Retinal pigment epithelial cell (primary cell): ENCODE measurements around the gene MLIP.

Experiments
- DNase-seq: peaks from one replicate; pipeline ENCODE4 v3.0.0-alpha.2; 2010; ENCODE audit warnings: low read depth
- H3K4me3 ChIP-seq: 2 replicates; pipeline ENCODE4 v1.5.1; 2011; ENCODE audit warnings: mild to moderate bottlenecking, low read length, control low read depth, moderate library complexity
- TF ChIP-seq, protein P1 (sequence below): conservative IDR thresholded peaks from 2 replicates; pipeline ENCODE4 v1.5.1; 2011; ENCODE audit warnings: low read depth, low read length, control low read depth, inconsistent platforms

Gene MLIP

DNA sequence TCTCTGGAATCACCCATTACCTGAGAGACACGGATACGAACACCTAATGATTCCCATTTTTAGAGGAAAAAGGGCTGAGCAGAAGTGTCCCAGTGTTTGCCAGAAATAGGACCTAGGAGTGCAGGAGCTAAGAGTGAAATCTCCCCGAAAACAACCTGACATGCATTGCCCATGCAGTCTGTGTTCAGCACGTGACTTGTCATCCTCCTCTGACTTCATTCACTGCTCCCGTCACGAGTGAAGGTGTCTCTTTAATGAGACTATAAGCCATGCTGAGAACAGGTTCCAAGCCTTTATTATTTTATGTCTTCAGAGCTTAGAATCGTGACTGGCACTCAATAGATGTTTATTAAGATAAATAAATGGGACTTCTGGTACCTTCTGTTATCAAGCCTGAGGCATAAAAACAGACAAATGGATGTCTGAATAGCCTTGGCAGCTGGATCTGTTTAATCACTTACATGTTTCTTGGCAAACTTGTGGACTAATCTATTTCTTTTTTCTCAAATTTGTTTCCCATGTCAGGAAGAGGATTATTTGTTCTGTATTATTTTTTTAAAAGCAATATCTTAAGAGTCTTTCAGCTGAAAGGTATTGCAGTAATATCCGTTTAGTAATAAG is 3.7 kb upstream of the MLIP start:
- no peak for DNase-seq
- no peak overlapping the region for H3K4me3 ChIP-seq
- TF ChIP-seq, protein P1, sequence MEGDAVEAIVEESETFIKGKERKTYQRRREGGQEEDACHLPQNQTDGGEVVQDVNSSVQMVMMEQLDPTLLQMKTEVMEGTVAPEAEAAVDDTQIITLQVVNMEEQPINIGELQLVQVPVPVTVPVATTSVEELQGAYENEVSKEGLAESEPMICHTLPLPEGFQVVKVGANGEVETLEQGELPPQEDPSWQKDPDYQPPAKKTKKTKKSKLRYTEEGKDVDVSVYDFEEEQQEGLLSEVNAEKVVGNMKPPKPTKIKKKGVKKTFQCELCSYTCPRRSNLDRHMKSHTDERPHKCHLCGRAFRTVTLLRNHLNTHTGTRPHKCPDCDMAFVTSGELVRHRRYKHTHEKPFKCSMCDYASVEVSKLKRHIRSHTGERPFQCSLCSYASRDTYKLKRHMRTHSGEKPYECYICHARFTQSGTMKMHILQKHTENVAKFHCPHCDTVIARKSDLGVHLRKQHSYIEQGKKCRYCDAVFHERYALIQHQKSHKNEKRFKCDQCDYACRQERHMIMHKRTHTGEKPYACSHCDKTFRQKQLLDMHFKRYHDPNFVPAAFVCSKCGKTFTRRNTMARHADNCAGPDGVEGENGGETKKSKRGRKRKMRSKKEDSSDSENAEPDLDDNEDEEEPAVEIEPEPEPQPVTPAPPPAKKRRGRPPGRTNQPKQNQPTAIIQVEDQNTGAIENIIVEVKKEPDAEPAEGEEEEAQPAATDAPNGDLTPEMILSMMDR, result no peak

DNA sequence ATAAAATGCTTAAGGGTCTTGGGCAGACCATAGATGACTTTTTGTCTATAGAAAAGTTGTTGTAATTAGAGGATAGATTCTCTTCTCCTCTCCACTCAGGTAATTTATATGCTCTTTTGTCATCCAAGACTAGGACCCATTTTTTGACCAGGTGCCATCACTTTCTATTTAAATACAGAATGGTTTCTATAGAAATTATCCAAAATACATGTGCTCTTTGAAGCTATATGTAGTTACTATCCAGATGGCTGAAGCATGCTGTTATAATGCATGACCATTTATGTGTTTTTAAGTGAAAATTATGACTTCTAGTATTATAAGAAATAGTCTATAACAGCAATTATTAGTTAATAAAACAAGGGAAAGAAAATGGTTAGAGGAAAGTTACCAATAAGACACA is 3.0 kb upstream of the MLIP start:
- no peak overlapping the region for H3K4me3 ChIP-seq

DNA sequence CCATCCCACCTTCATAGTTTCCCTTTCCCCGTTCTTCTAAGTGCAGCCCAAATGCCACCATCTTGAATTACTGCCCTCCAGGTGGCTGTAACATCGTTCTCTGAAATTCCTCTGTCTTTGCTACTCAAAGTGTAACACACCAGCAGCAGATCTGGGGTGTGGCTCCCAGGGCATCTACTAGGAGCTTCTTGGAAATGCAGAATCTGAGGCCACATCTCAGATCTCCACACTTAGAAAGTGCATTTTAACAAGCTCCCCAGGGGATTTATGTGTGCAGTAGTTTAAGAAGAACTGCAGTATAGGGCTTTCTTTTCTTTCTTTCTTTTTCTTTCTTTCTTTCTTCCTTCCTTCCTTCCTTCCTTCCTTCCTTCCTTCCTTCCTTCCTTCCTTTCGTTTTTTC is 1.7 kb upstream of the MLIP start:
- H3K4me3 ChIP-seq, result no peak overlapping the region
- TF ChIP-seq, protein P1, result no peak
- no peak for DNase-seq

More for the DNA sequence above, 3.0 kb upstream of the MLIP start:
- no peak for DNase-seq
- TF ChIP-seq, protein P1, result no peak

DNA sequence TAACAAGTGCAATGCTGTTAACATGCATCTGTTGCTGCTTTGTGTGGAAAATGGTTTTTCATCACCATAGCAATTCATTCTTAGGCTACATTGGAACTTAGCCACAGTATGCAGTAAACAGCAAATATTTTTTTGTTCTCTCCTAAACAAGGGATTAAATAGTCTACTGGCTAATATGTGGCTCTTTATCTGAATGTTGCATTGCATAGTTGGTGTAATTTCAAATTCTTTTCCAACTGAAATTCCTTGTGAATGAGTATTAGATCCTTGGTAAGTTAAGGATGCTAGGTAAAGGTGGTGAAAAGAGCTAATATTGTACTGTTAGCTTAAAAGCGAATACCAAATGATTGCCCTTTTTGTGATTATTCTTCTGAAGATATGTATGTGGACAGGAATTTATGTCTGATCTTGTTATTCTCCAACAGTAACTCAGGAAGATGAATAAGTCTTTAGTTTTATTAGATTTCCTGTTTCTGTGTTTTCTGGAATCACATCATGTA is 958 bp downstream of the MLIP start:
- no peak overlapping the region for H3K4me3 ChIP-seq
- peak; percentile 96 for DNase-seq
- TF ChIP-seq, protein P1, result no peak

DNA sequence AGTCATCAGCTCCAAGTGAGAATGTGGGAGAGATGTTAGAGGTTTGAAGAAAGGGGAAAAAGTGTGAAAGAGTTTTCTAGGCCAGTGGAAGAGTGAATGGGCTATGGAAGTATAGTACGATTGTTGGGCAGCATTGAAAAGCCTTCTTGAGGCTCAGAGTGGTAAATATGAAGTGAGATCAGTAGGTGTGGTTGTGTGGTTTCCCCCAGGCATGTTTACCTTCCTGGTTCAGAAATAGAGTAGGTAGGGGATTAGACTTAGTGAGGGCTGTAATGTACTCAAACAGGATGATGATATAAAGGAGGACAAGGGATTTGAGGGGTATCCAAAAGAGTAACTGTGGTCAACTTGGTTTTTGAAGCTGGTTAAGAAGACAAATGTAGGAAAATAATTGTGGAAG is 3.7 kb downstream of the MLIP start:
- DNase-seq, result no peak
- H3K4me3 ChIP-seq, result no peak overlapping the region
- TF ChIP-seq, protein P1, result no peak

DNA sequence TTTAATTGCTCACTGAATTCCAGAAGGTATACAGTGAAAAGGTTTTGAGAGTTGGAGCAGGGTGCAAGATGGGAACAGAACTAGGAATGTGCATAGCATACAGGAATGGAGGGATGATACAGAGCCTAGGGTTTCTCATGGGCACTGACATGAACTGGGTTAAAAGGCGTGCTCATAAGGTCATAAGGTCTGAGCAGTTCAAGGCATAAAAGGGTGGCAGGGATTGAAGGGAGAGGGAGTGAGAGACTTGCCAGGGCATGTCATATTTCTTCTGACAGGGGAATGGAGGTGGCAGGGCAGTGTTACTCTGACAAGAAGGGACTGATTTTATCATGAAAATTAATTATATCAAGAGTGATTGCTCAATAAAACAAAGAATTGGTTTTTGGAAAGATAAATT is 4.7 kb downstream of the MLIP start:
- H3K4me3 ChIP-seq, result no peak overlapping the region
- TF ChIP-seq, protein P1, result no peak
- DNase-seq, result no peak

DNA sequence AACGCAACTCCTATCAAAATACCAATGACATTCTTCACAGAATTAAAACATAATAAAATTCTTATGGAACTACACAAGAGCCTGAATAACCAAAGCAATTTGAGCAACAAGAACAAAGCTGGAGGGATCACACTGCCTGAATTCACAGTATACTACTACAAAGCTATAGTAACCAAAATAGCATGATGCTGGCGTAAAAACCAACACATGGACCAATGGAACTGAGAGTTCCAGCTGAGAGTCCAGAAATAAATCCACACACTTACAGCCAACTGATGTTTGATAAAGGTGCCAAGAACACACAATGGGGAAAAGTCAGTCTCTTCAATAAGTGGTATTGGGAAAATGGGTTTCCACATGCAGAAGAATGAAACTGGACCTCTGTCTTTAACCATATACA is 6.9 kb downstream of the MLIP start:
- TF ChIP-seq, protein P1, result no peak
- no peak overlapping the region for H3K4me3 ChIP-seq
- DNase-seq, result no peak
